ENCODE results near the gene RPS19. TPM values are rescaled to one million over a fixed set of nuclear protein-coding genes. Genes with fewer than 3 reads are reported as not detected.

RPS19 gene
- total RNA-seq, 1 donor from 2014 or later, result 3,078 TPM

DNA sequence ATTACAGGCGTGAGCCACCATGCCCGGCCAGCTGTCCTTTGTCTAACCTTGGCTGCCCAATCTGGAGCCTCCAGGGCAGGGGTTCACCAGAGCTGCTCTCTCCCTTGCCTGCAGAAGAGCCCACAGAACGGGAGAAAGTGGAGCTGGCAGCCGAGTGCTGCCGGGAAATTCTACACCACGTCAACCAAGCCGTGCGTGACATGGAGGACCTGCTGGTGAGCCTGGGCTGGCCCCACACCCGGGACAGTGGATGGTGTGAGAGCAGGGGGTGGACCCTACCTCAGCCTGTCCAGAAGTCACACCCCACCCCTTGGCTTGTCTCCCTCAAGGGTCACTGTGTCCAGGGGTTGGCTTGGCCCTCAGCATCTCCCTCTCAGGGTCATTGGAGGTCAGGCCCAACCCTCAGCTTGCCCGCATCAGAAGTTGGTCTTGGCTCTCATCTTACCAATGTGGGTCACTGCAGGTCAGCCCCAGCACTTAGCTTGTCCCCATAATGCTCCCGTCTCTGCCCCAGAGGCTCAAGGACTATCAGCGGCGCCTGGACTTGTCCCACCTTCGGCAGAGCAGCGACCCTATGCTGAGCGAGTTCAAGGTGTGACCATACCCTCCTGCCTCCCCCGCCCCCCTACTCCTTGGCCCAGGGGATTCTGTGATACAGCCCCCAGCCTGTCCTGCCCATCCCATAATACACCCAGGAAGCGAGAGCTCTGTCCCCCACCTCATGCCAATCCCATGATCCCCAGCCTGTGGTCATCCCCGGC, 43.3 kb downstream of the RPS19 start:
- H3K9me3 ChIP-seq (ENCODE audit: insufficient read depth, low read depth, low read length), result no peaks in the 10 kb centered on the region
- no peak overlapping the region for H3K27ac ChIP-seq (ENCODE audit: low read depth, low read length)
- Mint-ChIP-seq H3K36me3 (ENCODE audit: low read depth, unreplicated experiment) (peaks cover 26% of the 10 kb centered on the region), H3K4me3 (ENCODE audit: unreplicated experiment) (no peak overlapping the region), H3K27ac (ENCODE audit: unreplicated experiment) (no peak overlapping the region), H3K4me1 (ENCODE audit: low read depth, unreplicated experiment) (no peaks in the 10 kb centered on the region), H3K27me3 (ENCODE audit: low read depth, unreplicated experiment) (no peaks in the 10 kb centered on the region), H3K9me3 (ENCODE audit: unreplicated experiment) (no peaks in the 10 kb centered on the region)
- no peak overlapping the region for H3K9ac ChIP-seq (ENCODE audit: low read length)
- no peaks in the 10 kb centered on the region for H3K4me1 ChIP-seq (ENCODE audit: insufficient read depth, low read length)
- DNase-seq (ENCODE audit: low read depth) (no peak), FAIRE-seq (no peak)
- no peak overlapping the region for H3K4me2 ChIP-seq (ENCODE audit: low read length)
- H2AFZ ChIP-seq (ENCODE audit: low read depth, low read length), result no peak overlapping the region
- no peaks in the 10 kb centered on the region for H3K79me2 ChIP-seq (ENCODE audit: insufficient read depth, low read length)
- H3K27me3 ChIP-seq (ENCODE audit: insufficient read depth, low read length), result no peaks in the 10 kb centered on the region
- H3K36me3 ChIP-seq (ENCODE audit: insufficient read depth, low read length), result peaks cover 30% of the 10 kb centered on the region
- no peak overlapping the region for H3K4me3 ChIP-seq (ENCODE audit: insufficient read depth, low read depth, low read length)
- H4K20me1 ChIP-seq (ENCODE audit: insufficient read depth, low read length), result peaks cover 38% of the 10 kb centered on the region
- TF ChIP-seq EZH2 (IDR thresholded peaks at IDR 0.05; ENCODE audit: insufficient read depth, low read length), result no peak
- TF ChIP-seq, protein P1, sequence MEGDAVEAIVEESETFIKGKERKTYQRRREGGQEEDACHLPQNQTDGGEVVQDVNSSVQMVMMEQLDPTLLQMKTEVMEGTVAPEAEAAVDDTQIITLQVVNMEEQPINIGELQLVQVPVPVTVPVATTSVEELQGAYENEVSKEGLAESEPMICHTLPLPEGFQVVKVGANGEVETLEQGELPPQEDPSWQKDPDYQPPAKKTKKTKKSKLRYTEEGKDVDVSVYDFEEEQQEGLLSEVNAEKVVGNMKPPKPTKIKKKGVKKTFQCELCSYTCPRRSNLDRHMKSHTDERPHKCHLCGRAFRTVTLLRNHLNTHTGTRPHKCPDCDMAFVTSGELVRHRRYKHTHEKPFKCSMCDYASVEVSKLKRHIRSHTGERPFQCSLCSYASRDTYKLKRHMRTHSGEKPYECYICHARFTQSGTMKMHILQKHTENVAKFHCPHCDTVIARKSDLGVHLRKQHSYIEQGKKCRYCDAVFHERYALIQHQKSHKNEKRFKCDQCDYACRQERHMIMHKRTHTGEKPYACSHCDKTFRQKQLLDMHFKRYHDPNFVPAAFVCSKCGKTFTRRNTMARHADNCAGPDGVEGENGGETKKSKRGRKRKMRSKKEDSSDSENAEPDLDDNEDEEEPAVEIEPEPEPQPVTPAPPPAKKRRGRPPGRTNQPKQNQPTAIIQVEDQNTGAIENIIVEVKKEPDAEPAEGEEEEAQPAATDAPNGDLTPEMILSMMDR (IDR thresholded peaks at IDR 0.05; ENCODE audit: insufficient read depth, low read depth, low read length), result no peak

DNA sequence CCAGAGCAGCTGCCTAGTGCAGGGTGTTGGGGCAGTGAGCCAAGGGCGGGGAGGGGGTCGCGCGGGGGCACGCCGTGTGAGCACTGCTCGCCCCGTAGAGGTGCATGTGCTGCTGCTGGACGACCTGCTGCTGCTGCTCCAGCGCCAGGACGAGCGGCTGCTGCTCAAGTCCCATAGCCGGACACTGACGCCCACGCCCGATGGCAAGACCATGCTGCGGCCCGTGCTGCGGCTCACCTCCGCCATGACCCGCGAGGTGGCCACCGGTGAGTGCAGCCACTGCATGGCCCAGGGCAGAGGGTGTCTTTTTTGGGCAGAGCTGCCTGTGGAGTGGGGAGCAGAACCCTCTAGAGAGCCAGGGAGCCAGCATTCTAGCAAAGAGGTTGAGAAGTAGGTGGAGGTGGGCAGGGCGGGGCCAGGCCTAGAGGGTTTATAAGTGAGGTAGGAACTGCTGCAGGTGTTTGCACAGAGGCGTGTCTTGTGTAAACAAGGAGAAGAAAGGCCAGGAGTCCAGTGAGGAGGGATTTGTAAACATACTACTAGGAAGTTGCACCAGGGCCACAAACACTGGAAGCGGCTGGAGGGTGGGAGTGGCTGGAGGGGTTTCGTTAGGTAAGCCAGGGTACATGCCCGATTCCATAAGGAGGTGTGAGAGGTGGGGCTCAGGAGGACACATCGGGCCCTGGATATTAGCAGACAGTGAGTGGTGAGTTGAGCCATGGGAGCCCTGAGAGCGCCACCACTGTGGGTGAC, 44.2 kb downstream of the RPS19 start:
- H3K4me1 Mint-ChIP-seq (ENCODE audit: low read depth, unreplicated experiment), result no peaks in the 10 kb centered on the region
- H3K9ac ChIP-seq (ENCODE audit: low read length), result no peak overlapping the region
- H3K9me3 ChIP-seq (ENCODE audit: insufficient read depth, low read depth, low read length), result no peaks in the 10 kb centered on the region
- no peaks in the 10 kb centered on the region for H3K9me3 Mint-ChIP-seq (ENCODE audit: unreplicated experiment)
- H3K27me3 ChIP-seq (ENCODE audit: insufficient read depth, low read length), result no peaks in the 10 kb centered on the region
- no peaks in the 10 kb centered on the region for H3K27me3 Mint-ChIP-seq (ENCODE audit: low read depth, unreplicated experiment)
- H3K27ac ChIP-seq (ENCODE audit: low read depth, low read length), result no peak overlapping the region
- no peak overlapping the region for H2AFZ ChIP-seq (ENCODE audit: low read depth, low read length)
- no peaks in the 10 kb centered on the region for H3K4me1 ChIP-seq (ENCODE audit: insufficient read depth, low read length)
- H3K79me2 ChIP-seq (ENCODE audit: insufficient read depth, low read length), result no peaks in the 10 kb centered on the region
- FAIRE-seq, result no peak
- H4K20me1 ChIP-seq (ENCODE audit: insufficient read depth, low read length), result peaks cover 34% of the 10 kb centered on the region
- DNase-seq (ENCODE audit: low read depth), result no peak
- H3K4me3 ChIP-seq (ENCODE audit: insufficient read depth, low read depth, low read length), result no peak overlapping the region
- peaks cover 26% of the 10 kb centered on the region for H3K36me3 ChIP-seq (ENCODE audit: insufficient read depth, low read length)
- no peak overlapping the region for H3K4me3 Mint-ChIP-seq (ENCODE audit: unreplicated experiment)
- H3K36me3 Mint-ChIP-seq (ENCODE audit: low read depth, unreplicated experiment), result peaks cover 22% of the 10 kb centered on the region
- H3K27ac Mint-ChIP-seq (ENCODE audit: unreplicated experiment), result peak overlapping the region; percentile 26
- TF ChIP-seq, protein P1 (IDR thresholded peaks at IDR 0.05; ENCODE audit: insufficient read depth, low read depth, low read length), result no peak
- TF ChIP-seq EZH2 (IDR thresholded peaks at IDR 0.05; ENCODE audit: insufficient read depth, low read length), result no peak
- no peak overlapping the region for H3K4me2 ChIP-seq (ENCODE audit: low read length)

Data from astrocyte (in vitro differentiated cells and primary cell).